Right lobe of liver (tissue), 6 donors: ENCODE results near the gene ALG12. TPM values are rescaled to one million over a fixed set of nuclear protein-coding genes. Genes with fewer than 3 reads are reported as not detected.
A peak's percentile ranks its signal among the peaks of the same experiment; 100 is the strongest.

Experiments
- ATAC-seq, 4 donors: fragments of 200-7000 bp; cut with Tn5 transposase; one replicate each; pipeline ENCODE4 v1.9.1; 2020; ENCODE audit warnings: mild to moderate bottlenecking in 4 of 4, moderate library complexity in 4 of 4
- DNase-seq, 3 donors: peaks; one replicate each; pipeline ENCODE4 v3.0.0-alpha.2; 2020
- H3K27ac ChIP-seq, 3 donors: fragments of 200-600 bp; one replicate each; pipeline ENCODE4 v1.8.0; 2022
- H3K27me3 ChIP-seq, 2 donors: fragments of 200-600 bp; one replicate each; pipeline ENCODE4 v1.8.0; 2022
- H3K36me3 ChIP-seq, 4 donors: fragments of 200-600 bp; sonication (generic) in 1 of 4; one replicate each; pipeline versions ENCODE4 v1.5.1 to v1.8.0; 2017 to 2022; ENCODE audit warnings: control low read depth in 1 of 4
- H3K4me1 ChIP-seq, 4 donors: fragments of 200-600 bp; sonication (generic) in 1 of 4; one replicate each; pipeline versions ENCODE4 v1.5.1 to v1.8.0; 2017 to 2022; ENCODE audit warnings: control low read depth in 1 of 4
- H3K4me3 ChIP-seq, 3 donors: fragments of 200-600 bp; one replicate each; pipeline ENCODE4 v1.8.0; 2022
- H3K9me3 ChIP-seq, 4 donors: fragments of 200-600 bp; sonication (generic) in 1 of 4; one replicate each; pipeline versions ENCODE4 v1.5.1 to v1.8.0; 2017 to 2022; ENCODE audit warnings: control low read depth in 1 of 4
- CTCF ChIP-seq, 4 donors: fragments of 200-600 bp in 3 of 4; fragments of 450-650 bp in 1 of 4; IDR thresholded peaks; one replicate each; pipeline versions ENCODE4 v1.5.1 to v1.8.0; 2016 to 2022; ENCODE audit warnings: antibody characterized with exemption in 4 of 4, mild to moderate bottlenecking in 2 of 4
- POLR2A ChIP-seq: fragments of 450-650 bp; IDR thresholded peaks from one replicate; pipeline ENCODE4 v1.6.1; 2017; ENCODE audit warnings: antibody characterized with exemption, mild to moderate bottlenecking
- WGBS: methylation state at CpG from one replicate; pipeline ENCODE4 v1.1.6; 2018; ENCODE audit warnings: low coverage, low lambda C conversion rate; ENCODE audit not compliant: insufficient coverage; ENCODE audit errors: missing lambda C conversion rate; 5-methylcytosine and 5-hydroxymethylcytosine counted together
- intact Hi-C, 2 donors: fragments of 100-400 bp; cut with DNase I; formaldehyde crosslinking; loops; one replicate each; pipeline versions ENCODE4 v1.11.2 to v1.14.1; 2022
- total RNA-seq, 6 experiments: library from RNA; depleted of rRNA in 2 of 6; stranded (reverse); fragments of >200 nt in 2 of 6; fragmentation: NEBNext Ultra II Directional in 3 of 6; extraction: Animal tissue kit (Norgen Biotek cat#: 25700) in 3 of 6; gene quantifications; one replicate each; pipeline versions ENCODE4 v1.1.0 to v1.2.4, GENCODE V29; 2016 to 2023
- donor health status: DM: no; HTN: yes; CAD: no.
- donor health status: DM: no; HTN: no; CAD: no.
- donor health status: DM: no; HTN: no; CAD: no.
- donor health status: DM: no; HTN: yes; CAD: no.
- donor health status: DM: no; HTN: yes; CAD: no.

ALG12 gene
- total RNA-seq, 6 experiments from 2014 or later = 15.1 to 19.0 (median 16.6) TPM

GRCh38 chr22:49954991-49955580 is 36.8 kb upstream of the ALG12 start:
- no peak for ATAC-seq
- no peaks in the 10 kb centered on the region for H3K9me3 ChIP-seq
- intact Hi-C loops = no loop called here
- DNase-seq = peak in 2 of 3 donors; percentile 28 to 59
- no peaks in the 10 kb centered on the region for H3K27me3 ChIP-seq
- H3K27ac ChIP-seq = peak overlapping the region; percentile 61 to 67 (median 63)
- no CpG with 5 or more reads among the region's 15 CpGs for WGBS
- no peaks in the 10 kb centered on the region for H3K36me3 ChIP-seq
- H3K4me1 ChIP-seq = peaks cover 3 to 43% (median 31%) of the 10 kb centered on the region in 4 donors
- no peak overlapping the region for H3K4me3 ChIP-seq
- no peak for TF ChIP-seq CTCF (IDR thresholded peaks at IDR 0.05)
- TF ChIP-seq POLR2A = no peak

DNA sequence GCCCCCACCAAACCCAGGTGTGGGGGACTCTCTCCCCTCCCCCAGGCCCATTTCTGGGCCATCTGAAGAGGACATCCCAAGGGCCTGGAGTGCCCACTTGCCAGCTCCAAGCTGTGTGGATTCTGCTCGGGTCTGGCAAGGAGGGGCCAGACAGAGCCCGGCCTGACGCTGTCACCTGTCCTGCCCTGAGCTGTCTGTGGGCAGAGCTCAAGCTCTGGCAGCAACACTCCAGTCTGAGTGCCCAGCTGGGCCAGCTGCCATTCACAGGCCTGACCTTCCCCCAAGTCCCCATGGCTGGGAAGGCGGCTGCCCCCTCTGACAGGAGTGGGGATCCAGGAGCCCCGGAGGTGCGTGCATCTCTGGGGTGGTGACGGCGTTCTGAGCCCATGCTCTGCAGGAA is 36.1 kb upstream of the ALG12 start:
- Histone ChIP-seq H3K4me3 (no peak overlapping the region), H3K27me3 (no peaks in the 10 kb centered on the region), H3K9me3 (no peaks in the 10 kb centered on the region), H3K36me3 (no peaks in the 10 kb centered on the region), H3K4me1 (peaks cover 3 to 38% (median 28%) of the 10 kb centered on the region in 4 donors), H3K27ac (peak overlapping the region; percentile 61 to 67 (median 63))
- peak; percentile 75 to 91 (median 89) for DNase-seq
- intact Hi-C loops = no loop called here
- TF ChIP-seq POLR2A (no peak), CTCF (IDR thresholded peaks at IDR 0.05) (no peak)
- WGBS = no CpG with 5 or more reads among the region's 8 CpGs
- ATAC-seq = peak; percentile 66 to 81 (median 70)

GRCh38 chr22:49953680-49954344 is 35.6 kb upstream of the ALG12 start:
- intact Hi-C loops = no loop called here
- 48% methylated on average over 4 of the region's 18 CpGs for WGBS
- H3K4me1 ChIP-seq = peaks cover 3 to 38% (median 27%) of the 10 kb centered on the region in 4 donors
- no peaks in the 10 kb centered on the region for H3K36me3 ChIP-seq
- peak; percentile 10 to 38 (median 32) for ATAC-seq
- DNase-seq = peak in 1 of 3 donors; percentile 60
- TF ChIP-seq POLR2A (no peak), CTCF (IDR thresholded peaks at IDR 0.05) (no peak)
- H3K27ac ChIP-seq = peak overlapping the region; percentile 61 to 67 (median 63)
- no peaks in the 10 kb centered on the region for H3K9me3 ChIP-seq
- no peaks in the 10 kb centered on the region for H3K27me3 ChIP-seq
- H3K4me3 ChIP-seq = no peak overlapping the region

DNA sequence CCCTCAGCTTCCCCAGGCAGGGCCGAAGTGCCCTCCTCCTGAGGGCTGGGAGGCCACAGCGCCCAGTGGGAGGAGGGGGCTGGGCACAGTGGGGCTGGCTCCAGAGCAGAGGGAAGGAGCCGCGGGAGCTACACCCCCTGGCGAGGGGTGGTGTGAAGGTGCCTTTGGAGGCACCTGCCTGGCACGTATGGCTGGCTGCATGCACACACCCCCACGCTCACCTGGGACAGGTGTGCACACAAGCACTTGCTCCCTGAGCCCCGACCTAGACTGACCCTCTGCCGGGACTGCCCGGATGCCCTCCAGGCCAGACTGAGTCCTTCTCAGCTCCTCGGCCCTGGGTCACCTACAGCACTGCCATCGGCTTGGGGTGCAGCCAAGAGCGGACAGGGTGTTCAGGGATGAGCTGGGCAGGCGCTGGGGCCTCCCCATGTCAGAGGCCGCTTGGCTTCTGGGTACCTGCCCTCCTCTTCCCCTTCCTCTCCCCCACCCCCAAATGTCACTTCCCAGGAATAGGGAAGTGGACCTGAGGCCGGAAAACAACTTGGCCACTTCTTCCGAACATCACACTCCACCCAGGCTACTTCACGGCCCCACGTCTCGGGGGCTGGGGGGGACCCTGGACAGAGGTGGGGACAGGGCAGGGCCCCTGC is 34.9 kb upstream of the ALG12 start:
- DNase-seq = no peak
- Histone ChIP-seq H3K27ac (peak overlapping the region; percentile 61 to 67 (median 63)), H3K4me3 (no peak overlapping the region), H3K36me3 (no peaks in the 10 kb centered on the region), H3K27me3 (no peaks in the 10 kb centered on the region), H3K4me1 (peaks cover 3 to 40% (median 27%) of the 10 kb centered on the region in 4 donors), H3K9me3 (no peaks in the 10 kb centered on the region)
- TF ChIP-seq CTCF (IDR thresholded peaks at IDR 0.05) = no peak
- no peak for TF ChIP-seq POLR2A
- ATAC-seq = no peak
- intact Hi-C loops = no loop called here
- 62% methylated on average over 7 of the region's 20 CpGs for WGBS
